Keratinocyte (primary cell): Measurements from ENCODE around the gene ISG20L2. TPM values are rescaled to one million over a fixed set of nuclear protein-coding genes. Genes with fewer than 3 reads are reported as not detected.

Experiments used
- DNase-seq: peaks from one replicate; pipeline ENCODE4 v3.0.0-alpha.2; 2011; ENCODE audit warnings: low read depth, missing footprints, low spot score
- FAIRE-seq: peaks from 2 replicates; lab custom pipeline; 2011; peaks lifted over from hg19 to GRCh38; lab: Jason Lieb, UNC
- H2AFZ ChIP-seq: 2 replicates; pipeline ENCODE4 v1.6.0; 2012; ENCODE audit warnings: low read length, control low read depth, inconsistent platforms; ENCODE audit not compliant: control insufficient read depth
- H3K27ac ChIP-seq: 2 replicates; pipeline ENCODE4 v1.5.1; 2011; ENCODE audit warnings: low read length; ENCODE audit not compliant: control insufficient read depth, insufficient read depth
- H3K27me3 ChIP-seq: 3 replicates; pipeline ENCODE4 v1.6.0; 2011; ENCODE audit warnings: low read length; ENCODE audit not compliant: control insufficient read depth, insufficient read depth; ENCODE audit errors: extremely low read depth
- H3K36me3 ChIP-seq, 2 experiments: 2 replicates in 1 of 2; 3 replicates in 1 of 2; pipeline ENCODE4 v1.5.1; 2011; ENCODE audit warnings: low read length in 2 of 2, mild to moderate bottlenecking in 1 of 2; ENCODE audit not compliant: control insufficient read depth in 2 of 2, insufficient read depth in 2 of 2; ENCODE audit errors: extremely low read depth in 1 of 2
- H3K4me1 ChIP-seq: 3 replicates; pipeline ENCODE4 v1.5.1; 2011; ENCODE audit warnings: low read length; ENCODE audit not compliant: control insufficient read depth, insufficient read depth; ENCODE audit errors: extremely low read depth
- H3K4me2 ChIP-seq: 3 replicates; pipeline ENCODE4 v1.6.0; 2011; ENCODE audit warnings: low read depth, low read length; ENCODE audit not compliant: control insufficient read depth, insufficient read depth; ENCODE audit errors: extremely low read depth
- H3K4me3 ChIP-seq, 3 experiments: fragments of 200-600 bp in 1 of 3; sonication (generic) in 1 of 3; 2 replicates in 2 of 3; 3 replicates in 1 of 3; pipeline ENCODE4 v1.5.1; 2011 to 2016; ENCODE audit warnings: low read length in 3 of 3, mild to moderate bottlenecking in 3 of 3, control low read depth in 2 of 3, inconsistent platforms in 1 of 3, low read depth in 1 of 3, mixed read lengths in 1 of 3, mixed run types in 1 of 3, moderate library complexity in 1 of 3; ENCODE audit not compliant: control insufficient read depth in 2 of 3, insufficient read depth in 2 of 3; ENCODE audit errors: extremely low read depth in 1 of 3
- H3K79me2 ChIP-seq: 2 replicates; pipeline ENCODE4 v1.6.0; 2012; ENCODE audit warnings: low read length; ENCODE audit not compliant: control insufficient read depth, insufficient read depth
- H3K9ac ChIP-seq: 3 replicates; pipeline ENCODE4 v1.6.0; 2011; ENCODE audit warnings: low read length; ENCODE audit not compliant: control insufficient read depth, insufficient read depth; ENCODE audit errors: extremely low read depth
- H3K9me1 ChIP-seq: 3 replicates; pipeline ENCODE4 v1.6.0; 2011; ENCODE audit warnings: low read length; ENCODE audit not compliant: control insufficient read depth, insufficient read depth; ENCODE audit errors: extremely low read depth
- H3K9me3 ChIP-seq: 2 replicates; pipeline ENCODE4 v1.5.1; 2012; ENCODE audit warnings: low read depth, low read length; ENCODE audit not compliant: control insufficient read depth
- H4K20me1 ChIP-seq: 3 replicates; pipeline ENCODE4 v1.6.0; 2011; ENCODE audit warnings: low read length; ENCODE audit not compliant: control insufficient read depth, insufficient read depth; ENCODE audit errors: extremely low read depth
- EZH2 ChIP-seq: IDR thresholded peaks from one replicate; pipeline ENCODE4 v1.6.1; 2012; ENCODE audit warnings: inconsistent platforms, mild to moderate bottlenecking, low read length, moderate library complexity
- dilution Hi-C: fragments of 300-500 bp; cut with MboI; formaldehyde crosslinking; loops from one replicate; pipeline ENCODE4 v1.7.0; 2020; ENCODE audit warnings: low sequenced_read_pairs; ENCODE audit not compliant: extremely low pct_ligation_motif_present
- polyA plus RNA-seq, 5 experiments: library from polyadenylated mRNA; depleted of rRNA in 3 of 5; stranded (reverse) in 3 of 5; stranded (forward) in 1 of 5; unstranded in 1 of 5; fragments of >200 nt; gene quantifications; 1 replicate in 1 of 5; 2 replicates in 3 of 5; 3 replicates in 1 of 5; pipeline versions ENCODE4 v1.2.1 to v1.2.3, GENCODE V29; 2011 to 2012; ENCODE audit warnings: missing spikeins in 2 of 5, low read depth in 1 of 5, low replicate concordance in 1 of 5
- TF ChIP-seq, protein P1 (sequence below), 3 experiments: IDR thresholded peaks in 1 of 3; conservative IDR thresholded peaks in 1 of 3; optimal IDR thresholded peaks in 1 of 3; 2 replicates in 2 of 3; 3 replicates in 1 of 3; pipeline versions ENCODE3 to v1.5.1; 2011; ENCODE audit warnings: low read length in 3 of 3, mild to moderate bottlenecking in 3 of 3, moderate library complexity in 2 of 3, control low read depth in 1 of 3, inconsistent platforms in 1 of 3; ENCODE audit not compliant: insufficient read depth in 2 of 3; ENCODE audit errors: extremely low read depth in 1 of 3

The ISG20L2 gene
- polyA plus RNA-seq, 1 donor (not counting 4 experiments of a cell fraction or from before 2014, with no cell fraction given): 48.6 TPM

DNA sequence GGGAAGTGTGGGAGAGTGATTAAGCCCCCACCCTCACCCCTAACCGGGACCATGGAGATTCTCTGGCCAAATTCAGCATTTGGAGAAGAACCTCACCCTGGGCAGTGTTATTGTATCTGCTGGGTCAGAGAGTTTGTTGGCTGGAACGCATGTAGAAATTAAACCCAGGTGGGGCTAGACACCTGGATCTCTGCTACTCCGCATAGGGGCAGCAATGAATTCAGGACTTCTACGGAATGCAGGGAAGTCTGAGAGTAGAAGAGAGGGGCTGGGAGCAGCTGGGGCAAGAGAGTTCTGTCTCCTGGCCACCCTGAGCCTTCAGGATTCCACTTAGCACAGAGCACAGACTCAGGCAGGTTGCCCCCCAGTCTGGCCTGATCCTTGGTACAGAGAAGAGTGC lies 19.5 kb downstream of the ISG20L2 start:
- H2AFZ ChIP-seq: no peak overlapping the region
- dilution Hi-C loops: no loop called here
- peaks cover 20% of the 10 kb centered on the region for H3K27me3 ChIP-seq
- TF ChIP-seq, protein P1, sequence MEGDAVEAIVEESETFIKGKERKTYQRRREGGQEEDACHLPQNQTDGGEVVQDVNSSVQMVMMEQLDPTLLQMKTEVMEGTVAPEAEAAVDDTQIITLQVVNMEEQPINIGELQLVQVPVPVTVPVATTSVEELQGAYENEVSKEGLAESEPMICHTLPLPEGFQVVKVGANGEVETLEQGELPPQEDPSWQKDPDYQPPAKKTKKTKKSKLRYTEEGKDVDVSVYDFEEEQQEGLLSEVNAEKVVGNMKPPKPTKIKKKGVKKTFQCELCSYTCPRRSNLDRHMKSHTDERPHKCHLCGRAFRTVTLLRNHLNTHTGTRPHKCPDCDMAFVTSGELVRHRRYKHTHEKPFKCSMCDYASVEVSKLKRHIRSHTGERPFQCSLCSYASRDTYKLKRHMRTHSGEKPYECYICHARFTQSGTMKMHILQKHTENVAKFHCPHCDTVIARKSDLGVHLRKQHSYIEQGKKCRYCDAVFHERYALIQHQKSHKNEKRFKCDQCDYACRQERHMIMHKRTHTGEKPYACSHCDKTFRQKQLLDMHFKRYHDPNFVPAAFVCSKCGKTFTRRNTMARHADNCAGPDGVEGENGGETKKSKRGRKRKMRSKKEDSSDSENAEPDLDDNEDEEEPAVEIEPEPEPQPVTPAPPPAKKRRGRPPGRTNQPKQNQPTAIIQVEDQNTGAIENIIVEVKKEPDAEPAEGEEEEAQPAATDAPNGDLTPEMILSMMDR (optimal IDR thresholded peaks at IDR 0.05 in 1 of 3, IDR thresholded peaks at IDR 0.05 in 1 of 3, conservative IDR thresholded peaks at IDR 0.05 in 1 of 3; ENCODE audit: extremely low read depth in 1 of 3, insufficient read depth in 2 of 3, low read length in 3 of 3): no peak
- TF ChIP-seq EZH2: no peak
- no peak overlapping the region for H3K4me2 ChIP-seq
- H4K20me1 ChIP-seq: no peaks in the 10 kb centered on the region
- FAIRE-seq (no peak), DNase-seq (no peak)
- no peak overlapping the region for H3K27ac ChIP-seq
- no peak overlapping the region for H3K9ac ChIP-seq
- H3K79me2 ChIP-seq: no peaks in the 10 kb centered on the region
- H3K4me3 ChIP-seq: no peak overlapping the region
- H3K9me3 ChIP-seq: no peaks in the 10 kb centered on the region
- H3K4me1 ChIP-seq: peaks cover 37% of the 10 kb centered on the region
- no peaks in the 10 kb centered on the region for H3K9me1 ChIP-seq
- H3K36me3 ChIP-seq: no peaks in the 10 kb centered on the region

DNA sequence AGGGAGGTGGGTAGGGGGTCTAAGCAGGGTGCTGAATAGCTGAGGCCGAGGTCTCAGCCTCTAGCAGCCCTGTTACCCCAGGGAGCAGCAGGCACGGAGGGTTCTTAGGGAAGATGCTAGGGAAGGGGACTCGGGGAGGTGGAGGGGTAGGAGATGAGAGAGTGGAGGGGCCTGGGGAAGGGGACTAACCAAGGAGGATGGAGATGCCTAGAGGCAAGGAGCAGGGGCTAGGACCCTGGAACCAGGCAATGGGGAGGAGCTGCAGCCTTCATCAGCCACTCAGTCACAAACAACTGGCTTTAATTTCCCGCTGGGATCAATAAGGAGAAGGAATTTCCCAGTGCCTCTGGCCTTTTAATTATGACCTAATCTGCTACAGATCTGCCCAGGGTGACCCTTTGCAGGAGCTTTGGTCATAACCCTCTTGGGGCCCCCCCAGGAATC lies 20.3 kb downstream of the ISG20L2 start:
- H3K27me3 ChIP-seq: peaks cover 20% of the 10 kb centered on the region
- TF ChIP-seq, protein P1 (optimal IDR thresholded peaks at IDR 0.05 in 1 of 3, IDR thresholded peaks at IDR 0.05 in 1 of 3, conservative IDR thresholded peaks at IDR 0.05 in 1 of 3; ENCODE audit: extremely low read depth in 1 of 3, insufficient read depth in 2 of 3, low read length in 3 of 3): no peak
- no peak for TF ChIP-seq EZH2
- H3K9me1 ChIP-seq: no peaks in the 10 kb centered on the region
- no peaks in the 10 kb centered on the region for H3K36me3 ChIP-seq
- H3K79me2 ChIP-seq: no peaks in the 10 kb centered on the region
- DNase-seq (no peak), FAIRE-seq (no peak)
- H3K4me2 ChIP-seq: no peak overlapping the region
- H3K9me3 ChIP-seq: no peaks in the 10 kb centered on the region
- H3K27ac ChIP-seq: no peak overlapping the region
- H4K20me1 ChIP-seq: no peaks in the 10 kb centered on the region
- dilution Hi-C loops: no loop called here
- peaks cover 37% of the 10 kb centered on the region for H3K4me1 ChIP-seq
- no peak overlapping the region for H2AFZ ChIP-seq
- no peak overlapping the region for H3K9ac ChIP-seq
- H3K4me3 ChIP-seq: no peak overlapping the region
